NB4 (cell line): ENCODE results near the gene DNMBP.
"Not testable (repeated sequence)": the region's sequence is repeated elsewhere in the genome, so short reads cannot be mapped to it uniquely, and the experiment has no call there.

Source experiments
- CTCF ChIP-seq: IDR thresholded peaks from one replicate; pipeline ENCODE4 v1.5.1; 2012; ENCODE audit warnings: low read depth, low read length
- POLR2A ChIP-seq: IDR thresholded peaks from 2 replicates; pipeline ENCODE4 v1.6.1; 2011; ENCODE audit warnings: mild to moderate bottlenecking; ENCODE audit not compliant: insufficient read length; ENCODE audit errors: extremely low read depth

- not testable (repeated sequence) for TF ChIP-seq CTCF, POLR2A
These were observed 2.2 kb upstream of the DNMBP start for GRCh38 chr10:100011906-100012305.
